Activated CD4-positive, alpha-beta T cell treated with anti-CD3 and anti-CD28 coated beads, Interleukin-10, Interleukin-2, amounts not matched to agents 100 ng/mL and 50 ng/mL, durations not matched to agents 16 hours and 8 hours (primary cell): Measurements from ENCODE around the gene AGXT.

ENCODE experiments used
- DNase-seq: peaks from one replicate; pipeline ENCODE4 v3.0.0-alpha.2; 2020

The AGXT gene

DNA sequence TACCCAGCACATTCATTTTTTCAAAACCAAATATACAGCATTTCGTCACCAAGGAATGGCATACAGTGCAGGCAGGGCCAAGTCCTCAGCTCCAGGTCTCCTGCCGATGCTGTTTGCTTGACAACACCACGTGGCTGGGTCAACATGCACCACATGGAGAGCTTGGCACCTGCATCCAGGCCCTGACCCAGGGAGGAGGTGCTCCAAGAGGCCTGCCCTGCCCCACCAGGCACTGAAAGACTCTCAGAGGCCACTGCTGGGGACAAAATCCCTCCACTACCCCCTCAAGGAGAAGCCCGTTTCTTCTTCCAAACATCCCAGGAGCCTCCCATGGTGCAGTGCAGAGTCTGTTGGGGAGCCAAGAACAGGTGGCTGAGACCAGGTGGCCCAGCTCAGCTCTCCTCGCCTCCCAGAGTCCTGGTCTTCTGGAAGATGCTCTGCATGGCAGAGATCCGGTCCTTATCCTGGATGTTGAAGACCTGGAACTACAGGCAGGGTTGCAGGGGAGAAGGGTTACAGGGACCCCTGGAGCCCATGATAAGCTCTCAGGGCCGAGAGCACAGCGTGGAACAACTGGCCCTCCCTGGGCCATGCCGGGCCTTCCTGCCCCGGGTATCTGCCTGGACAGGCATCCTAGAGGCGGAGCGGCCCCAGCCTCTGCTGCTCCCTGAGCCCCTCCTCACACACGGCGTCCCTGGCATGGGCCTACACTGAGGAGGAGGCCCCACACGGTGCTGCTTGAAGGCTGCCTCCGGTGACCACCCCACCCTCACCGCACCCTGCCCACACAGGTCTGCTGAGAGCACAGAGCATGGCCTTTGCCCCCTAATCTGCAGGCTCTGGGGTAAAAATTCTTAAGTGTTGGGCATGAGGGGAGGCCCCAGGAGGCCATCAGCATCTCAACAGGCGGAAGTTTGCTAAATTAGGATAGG is 18.3 kb downstream of the AGXT start:
- DNase-seq, result no peak

GRCh38 chr2:240887631-240888030 is 19.0 kb downstream of the AGXT start:
- DNase-seq, result no peak

GRCh38 chr2:240888130-240888889 is 19.7 kb downstream of the AGXT start:
- no peak for DNase-seq

GRCh38 chr2:240888890-240889573 is 20.4 kb downstream of the AGXT start:
- DNase-seq, result no peak

DNA sequence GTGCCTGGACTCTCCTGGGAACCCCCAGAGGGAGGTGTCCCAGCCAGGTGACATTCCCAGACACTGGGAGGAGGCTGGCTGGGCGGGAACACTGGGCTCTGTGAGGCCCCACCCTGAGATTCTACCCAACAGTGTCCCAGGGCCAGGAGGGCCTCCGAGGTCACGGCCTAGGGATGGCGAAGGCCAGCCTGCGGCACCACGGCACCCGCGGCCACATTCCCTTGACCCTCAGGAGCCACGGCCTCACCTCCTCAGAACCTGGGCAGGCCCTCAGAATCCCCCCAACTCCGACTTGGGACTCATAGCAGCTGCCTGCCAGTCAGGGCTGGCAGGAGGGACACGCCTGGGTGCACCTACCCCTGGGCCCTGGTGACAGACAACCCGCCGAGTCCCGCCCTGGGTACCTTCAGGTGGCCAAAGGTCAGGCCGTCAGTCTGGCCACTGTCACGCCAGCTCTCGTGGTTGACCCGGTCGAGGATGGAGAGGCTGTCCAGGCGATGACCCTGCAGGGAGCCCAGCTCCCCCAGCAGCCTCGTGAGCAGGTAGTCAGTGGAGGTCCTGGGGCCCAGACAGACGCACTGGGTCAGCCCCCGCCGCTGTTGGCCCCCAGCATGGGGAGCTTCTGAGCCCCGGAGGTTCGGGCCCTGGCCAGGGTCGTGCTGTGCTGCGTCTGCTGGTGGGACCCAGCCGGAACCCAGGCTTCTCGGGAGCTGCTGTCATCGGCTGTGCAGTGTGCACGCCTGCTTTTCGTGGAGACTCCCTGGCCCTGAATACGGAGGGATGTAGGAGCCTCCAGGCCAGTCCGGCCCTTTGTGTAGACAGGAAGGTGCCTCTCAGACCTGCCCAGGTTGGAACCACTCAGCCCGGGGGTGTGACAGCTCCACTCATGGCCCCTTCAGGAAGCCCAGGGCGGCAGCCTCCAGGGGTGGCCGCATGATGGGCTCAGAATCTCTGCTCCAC is 21.3 kb downstream of the AGXT start:
- no peak for DNase-seq

DNA sequence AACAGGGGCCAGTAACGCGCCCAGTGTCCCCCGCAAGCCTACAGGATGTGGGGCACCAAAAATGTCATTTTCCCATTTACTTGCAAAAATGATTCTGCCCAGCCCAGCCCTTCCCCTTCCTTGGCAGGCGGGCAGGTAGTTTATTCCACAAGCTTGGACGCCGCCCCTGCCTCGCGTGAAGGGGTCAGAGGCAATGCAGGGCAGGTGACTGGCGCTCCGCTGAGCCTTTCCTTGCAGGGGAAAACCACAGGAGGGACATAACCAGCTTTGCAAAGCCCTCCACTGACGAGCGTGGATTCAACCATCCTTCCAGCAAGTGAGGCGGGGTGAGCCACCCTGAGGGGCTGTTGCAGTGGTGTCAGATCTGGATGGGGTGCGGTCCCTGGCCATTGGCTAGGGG is 22.1 kb downstream of the AGXT start:
- no peak for DNase-seq

DNA sequence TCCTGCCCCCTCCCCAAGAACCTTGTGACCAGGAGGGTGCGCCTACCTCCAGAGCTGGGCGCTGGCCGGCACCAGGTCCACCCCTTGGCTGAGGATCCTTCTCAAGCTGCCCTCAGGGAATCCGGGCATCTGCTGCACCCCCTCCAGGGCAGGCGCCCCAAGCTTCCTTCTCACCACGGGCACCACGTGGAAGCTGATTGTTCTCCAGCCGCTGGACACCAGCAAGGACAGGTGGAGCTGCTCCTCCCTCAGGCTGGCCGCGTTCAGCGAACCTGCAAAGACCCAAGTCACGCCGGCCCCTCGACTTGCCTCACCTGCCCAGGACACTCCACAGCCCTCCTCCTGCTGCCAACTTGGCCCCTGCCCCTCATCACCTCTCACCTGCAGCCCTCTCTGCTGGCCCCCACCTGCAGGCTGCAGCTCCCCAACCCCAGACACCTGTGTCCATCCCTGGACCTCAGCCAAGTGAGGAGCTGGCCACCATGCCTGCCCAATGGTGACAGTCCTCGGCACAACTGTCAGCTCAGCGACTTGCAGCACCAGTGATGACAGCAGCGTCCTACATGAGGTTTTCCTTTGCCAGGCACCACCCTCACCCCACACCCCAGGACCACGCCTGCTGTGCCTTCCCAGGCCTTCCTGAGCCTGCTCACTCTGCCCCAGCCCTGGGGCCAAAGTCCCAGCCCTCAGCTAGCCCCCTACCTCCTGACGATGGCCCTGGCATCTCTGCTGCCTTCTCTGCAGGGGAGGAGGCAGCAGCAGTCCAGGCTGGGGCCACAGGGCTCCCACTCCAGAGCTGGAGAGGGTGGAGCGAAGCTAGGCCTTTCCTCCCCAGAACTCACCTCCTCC is 23.1 kb downstream of the AGXT start:
- no peak for DNase-seq

DNA sequence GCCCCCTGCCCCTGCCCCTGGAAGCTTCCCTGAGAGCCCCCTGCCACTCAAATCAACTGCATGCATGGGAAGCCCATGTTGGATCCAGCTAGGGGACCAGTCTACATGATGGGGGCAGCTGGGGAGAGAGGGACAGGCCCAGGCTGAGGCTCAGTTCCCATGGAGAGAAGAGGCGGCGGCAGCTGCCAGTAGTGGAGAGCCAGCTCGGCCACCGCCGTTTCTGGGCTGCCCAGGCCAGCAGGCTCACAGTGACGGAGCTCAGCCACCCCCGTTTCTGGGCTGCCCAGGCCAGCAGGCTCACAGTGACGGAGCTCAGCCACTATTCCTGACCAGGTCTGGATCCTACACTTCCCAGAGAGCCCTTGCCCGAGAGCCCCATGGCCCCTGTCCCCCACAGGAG is 23.7 kb downstream of the AGXT start:
- DNase-seq, result no peak

GRCh38 chr2:240892925-240893324 is 24.3 kb downstream of the AGXT start:
- DNase-seq, result no peak

DNA sequence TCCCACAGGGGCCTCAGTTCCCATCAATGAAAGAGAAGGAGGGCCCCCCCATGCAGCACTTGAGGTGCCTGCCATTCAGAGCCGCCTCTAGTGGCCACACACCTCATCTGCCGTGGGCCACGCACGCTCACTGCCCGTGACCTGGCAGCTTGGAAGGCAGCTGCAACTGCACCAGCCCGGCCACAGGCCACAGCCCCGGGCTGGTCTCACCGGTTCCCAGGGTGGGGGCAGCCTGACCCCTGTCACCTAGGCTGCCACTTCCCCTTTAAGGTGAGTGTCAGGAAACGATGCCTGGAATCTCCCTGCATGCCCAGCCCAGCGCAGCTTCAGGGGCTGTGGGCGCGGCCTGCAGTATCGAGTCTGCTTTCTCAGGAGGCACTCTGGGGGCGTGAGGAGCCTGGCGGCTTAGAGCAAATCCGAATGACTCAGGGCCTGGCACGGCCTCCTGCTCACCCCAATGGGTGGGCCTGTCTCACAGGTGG is 24.8 kb downstream of the AGXT start:
- no peak for DNase-seq

GRCh38 chr2:240894006-240894405 is 25.4 kb downstream of the AGXT start:
- no peak for DNase-seq

DNA sequence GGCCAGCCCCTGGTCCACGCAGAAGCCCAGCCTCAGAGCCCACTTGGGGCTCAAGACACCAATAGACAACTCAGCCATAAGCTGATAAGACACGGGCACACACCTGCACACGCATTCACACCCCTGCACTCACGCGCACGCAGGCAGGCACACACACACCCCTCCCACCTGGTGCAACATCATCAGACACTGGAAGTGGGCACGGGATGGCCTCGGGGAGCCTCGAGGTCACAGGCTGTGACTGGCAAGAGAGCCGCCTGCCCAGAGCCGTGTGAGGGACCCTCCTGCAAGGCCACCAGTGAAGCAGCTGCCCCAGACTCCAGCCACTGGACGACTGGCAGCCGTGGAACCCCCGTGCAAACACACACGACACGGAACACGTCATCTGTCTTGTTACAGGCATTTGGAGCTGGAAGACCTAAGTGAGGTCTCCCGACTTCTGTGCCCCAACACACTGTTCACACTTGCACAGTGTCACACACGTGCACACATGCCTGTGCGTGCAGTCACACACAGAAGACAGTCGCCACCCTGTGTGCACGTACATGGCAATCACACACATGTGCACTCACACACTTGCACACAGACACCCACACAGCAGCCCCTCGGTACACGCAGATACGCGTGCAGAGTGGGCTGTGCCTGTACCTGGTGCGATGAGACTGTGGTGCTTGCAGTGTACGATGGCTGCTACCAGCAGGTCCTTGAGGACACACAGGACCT is 26.4 kb downstream of the AGXT start:
- DNase-seq, result no peak

DNA sequence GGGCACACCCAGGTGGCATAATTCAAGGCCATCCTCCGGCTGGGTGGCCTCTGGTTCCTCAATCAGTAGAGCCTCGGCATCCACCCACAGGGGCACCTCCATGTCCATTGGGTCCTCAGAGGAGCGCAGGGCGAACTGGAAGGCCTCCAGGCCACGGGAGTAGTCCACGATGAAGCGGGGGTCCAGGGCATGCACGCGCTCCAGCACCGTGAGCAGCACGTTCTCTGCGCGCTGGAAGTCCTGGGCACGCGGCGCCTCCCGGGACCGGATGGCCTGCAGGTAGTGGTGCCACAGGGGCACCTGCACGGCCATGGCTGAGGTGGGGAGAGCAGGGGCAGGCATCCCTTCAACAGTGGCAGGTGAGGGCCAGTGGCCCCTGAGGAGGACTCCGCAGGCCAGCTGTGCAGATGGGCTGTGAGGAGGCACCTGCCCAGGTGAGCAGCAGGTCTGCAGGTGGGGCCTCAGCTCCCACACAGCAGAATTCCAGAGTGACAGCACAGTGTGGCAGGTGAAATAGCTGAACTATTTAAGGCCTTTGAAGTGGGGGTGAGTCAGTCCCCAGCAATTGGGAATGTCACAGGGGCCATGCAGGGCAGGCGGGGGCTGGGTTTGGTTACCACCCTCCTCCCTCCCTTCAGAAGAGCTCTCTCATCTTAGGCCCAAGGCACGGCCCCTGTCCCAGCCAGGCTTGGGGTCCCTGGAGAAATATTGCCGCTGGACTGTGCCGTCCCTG is 27.2 kb downstream of the AGXT start, which contains the start of gene MAB21L4:
TSS of gene MAB21L4 (minus strand) at position 501 of the 733 bp plus-strand sequence. CDS start at position 342, 159 bp downstream.
- DNase-seq, result no peak

DNA sequence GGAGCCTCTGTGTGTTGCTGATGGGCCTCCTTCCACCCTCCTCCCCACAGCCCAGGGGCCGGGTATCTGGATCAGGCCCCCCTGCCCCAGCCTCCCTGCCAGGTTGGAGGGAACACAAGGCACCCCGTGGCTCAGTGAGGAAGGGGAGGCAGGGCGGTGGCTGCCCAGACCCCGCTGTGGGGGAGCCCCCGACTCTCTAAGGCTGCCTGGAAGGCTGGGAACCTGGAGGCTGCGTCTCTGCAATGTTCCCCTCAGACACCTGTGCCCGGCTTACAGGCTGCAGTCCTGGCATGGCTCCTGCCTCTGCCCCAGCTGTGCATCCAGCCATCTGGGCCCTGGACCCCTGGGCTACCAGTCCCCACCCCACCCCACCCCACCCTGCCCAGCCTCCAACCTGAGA is 27.8 kb downstream of the AGXT start:
- no peak for DNase-seq

DNA sequence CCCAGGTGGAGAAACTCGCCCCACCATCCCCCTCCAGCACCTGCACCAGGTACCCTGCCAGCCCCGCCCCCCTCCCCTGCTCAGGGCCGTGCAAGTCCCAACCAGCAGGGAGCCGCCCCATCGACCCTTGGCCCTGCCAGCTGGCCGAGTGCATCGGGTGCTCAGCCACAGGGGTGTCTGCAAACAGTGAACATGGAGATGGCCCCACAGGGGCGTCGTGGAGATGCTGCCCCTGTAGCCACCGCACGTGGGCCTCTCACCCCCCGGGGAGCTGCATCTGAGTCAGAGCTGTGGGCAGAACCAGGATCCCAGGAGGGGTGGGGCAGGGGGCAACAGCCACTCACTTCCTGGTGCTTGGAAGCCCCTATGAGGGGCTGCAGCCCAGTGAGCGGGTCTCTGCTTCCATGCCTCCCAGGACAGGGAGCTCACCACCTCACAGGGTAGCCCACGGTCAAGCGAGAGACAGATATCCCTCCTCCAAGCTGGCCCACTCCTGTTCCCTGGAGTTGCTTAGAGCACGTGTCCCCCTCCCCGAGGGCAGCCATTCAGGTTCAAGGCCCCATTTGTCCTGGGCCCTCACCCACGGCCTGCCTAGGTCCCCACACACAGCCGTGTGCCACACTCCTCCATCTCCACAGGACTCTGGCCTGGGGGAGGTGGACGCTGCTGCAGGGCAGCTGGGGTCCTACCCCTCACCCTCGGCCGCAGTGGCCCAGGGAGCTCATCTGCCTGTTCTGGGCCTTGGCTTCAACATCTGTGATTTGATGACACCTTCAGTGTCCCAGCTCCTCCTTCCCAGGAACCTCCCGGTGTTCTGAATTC is 28.5 kb downstream of the AGXT start:
- DNase-seq, result no peak

DNA sequence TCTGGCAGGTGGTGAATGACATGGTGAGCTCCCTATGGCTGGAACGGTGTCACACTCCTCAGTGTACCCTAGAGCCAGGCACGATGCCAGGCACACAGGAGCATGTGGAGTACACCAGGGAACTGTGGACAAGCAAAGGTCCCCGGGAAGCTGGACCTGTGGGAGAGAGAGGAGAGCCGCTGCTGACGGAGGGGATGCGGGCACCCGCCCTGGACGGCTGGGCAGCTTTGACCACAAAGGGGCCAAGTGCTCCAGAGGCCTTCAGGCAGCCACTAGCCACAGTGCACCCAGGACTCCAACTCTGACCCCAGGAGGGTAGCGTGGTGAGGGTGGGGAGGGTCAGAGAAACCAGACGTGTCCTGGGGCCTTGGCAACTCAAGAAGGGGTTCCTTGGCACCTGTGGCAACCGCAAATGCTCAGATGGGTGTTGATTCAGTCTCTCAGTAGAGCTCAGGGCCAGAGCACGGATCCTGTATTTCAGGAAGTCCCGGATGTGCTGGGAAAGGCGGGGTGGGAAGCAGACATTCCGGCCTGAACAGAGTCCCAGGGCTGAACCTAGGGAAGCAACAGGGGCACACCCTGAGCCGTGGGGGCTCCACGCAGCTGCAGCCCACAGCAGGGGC is 29.6 kb downstream of the AGXT start:
- DNase-seq, result no peak

DNA sequence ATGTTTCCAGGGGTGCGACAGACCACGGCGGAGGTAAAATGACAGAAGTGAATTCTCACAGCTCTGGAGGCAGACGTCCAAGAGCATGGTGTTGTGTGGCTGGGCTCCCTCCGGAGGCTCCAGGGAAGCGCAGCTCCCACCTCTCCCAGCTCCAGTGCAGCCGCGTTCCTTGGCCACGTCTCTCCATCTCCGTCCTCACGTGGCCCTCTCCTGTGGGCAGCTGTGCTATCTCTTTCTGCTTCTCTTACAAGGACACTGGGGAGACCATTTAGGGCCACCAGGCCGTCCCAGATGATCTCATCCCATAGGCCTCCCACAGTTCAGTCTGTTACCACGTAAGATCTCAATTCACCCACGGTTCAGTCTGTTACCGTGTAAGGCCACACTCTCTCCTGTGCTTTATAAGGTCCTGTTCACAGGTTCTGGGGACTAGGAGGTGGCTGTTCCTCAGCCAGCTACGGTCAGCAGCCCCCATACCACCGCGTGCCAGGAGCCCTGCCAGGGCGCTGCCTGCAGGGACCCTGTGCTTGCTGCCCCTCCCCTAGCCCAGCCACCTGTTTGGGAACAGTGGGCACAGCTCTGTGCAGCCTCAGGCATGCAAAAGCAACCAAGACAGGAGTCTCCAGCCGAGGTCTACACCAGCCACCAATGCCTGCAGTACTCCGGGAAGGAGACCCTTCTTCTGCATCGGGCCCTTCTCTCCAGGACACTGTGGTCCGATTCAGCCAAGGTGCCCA is 30.3 kb downstream of the AGXT start:
- no peak for DNase-seq
